ENCODE results near the gene COL5A2. TPM values are rescaled to one million over a fixed set of nuclear protein-coding genes. Genes with fewer than 3 reads are reported as not detected.

Gene COL5A2
- total RNA-seq, 4 donors from 2014 or later: 34.7 to 60.4 (median 51.4) TPM

DNA sequence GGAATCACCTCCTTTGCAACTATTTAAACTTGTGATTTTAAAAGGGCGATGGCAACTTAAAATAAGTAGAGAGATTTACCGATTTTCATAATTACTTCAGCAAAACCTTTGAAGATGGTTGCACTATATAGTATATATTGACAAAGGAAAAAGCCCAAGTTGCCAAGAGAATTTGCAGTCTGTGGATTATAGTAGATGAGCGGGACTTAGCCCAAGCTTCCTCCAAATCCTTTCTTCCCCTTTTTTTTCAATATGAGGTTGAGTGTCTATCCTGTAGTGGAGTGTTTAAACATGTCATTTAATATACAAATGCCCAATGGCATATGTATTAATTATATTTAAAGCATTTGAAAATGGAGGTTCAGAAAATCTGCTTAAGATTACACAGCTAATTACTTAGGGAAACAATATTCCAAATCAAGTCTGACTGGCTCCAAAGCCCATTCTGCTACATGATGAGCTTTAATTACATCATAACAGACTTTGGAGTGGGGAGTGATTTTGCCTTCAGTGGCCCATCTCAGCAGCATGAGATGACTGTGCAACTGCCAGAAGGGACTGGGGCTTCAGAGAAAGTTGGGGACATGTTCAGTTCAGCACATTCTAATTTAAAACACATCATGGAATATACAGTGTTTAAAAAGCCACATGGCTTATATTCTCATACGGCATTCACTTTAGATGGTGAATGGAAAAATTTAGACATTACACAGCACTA is 132.2 kb downstream of the COL5A2 start:
- Histone ChIP-seq H3K36me3 (peaks cover 0 to 64% (median 0%) of the 10 kb centered on the region in 3 donors), H3K27ac (no peak overlapping the region)
- no peak for DNase-seq (ENCODE audit: low spot score in 2 of 2)

DNA sequence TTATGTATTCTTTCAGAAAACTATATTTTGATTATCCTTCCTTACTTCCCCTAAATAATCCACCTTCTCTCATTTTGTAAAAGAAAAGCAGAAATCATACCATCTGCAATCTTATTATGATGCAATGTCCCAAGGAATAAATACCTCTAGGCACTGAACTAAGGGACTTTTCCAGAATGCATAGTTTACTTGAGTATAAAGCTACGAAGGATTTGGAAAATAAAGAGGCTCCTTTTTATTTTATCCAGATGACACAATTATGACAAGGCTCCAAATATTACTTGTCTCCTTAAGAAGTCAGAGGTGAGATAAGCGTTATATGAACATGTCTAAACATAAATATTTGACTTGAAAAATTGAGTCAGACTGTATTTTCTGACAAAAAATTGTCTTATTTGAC is 133.2 kb downstream of the COL5A2 start:
- H3K27me3 ChIP-seq: no peaks in the 10 kb centered on the region
- H3K4me1 ChIP-seq: no peaks in the 10 kb centered on the region
- TF ChIP-seq, protein P1, sequence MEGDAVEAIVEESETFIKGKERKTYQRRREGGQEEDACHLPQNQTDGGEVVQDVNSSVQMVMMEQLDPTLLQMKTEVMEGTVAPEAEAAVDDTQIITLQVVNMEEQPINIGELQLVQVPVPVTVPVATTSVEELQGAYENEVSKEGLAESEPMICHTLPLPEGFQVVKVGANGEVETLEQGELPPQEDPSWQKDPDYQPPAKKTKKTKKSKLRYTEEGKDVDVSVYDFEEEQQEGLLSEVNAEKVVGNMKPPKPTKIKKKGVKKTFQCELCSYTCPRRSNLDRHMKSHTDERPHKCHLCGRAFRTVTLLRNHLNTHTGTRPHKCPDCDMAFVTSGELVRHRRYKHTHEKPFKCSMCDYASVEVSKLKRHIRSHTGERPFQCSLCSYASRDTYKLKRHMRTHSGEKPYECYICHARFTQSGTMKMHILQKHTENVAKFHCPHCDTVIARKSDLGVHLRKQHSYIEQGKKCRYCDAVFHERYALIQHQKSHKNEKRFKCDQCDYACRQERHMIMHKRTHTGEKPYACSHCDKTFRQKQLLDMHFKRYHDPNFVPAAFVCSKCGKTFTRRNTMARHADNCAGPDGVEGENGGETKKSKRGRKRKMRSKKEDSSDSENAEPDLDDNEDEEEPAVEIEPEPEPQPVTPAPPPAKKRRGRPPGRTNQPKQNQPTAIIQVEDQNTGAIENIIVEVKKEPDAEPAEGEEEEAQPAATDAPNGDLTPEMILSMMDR (IDR thresholded peaks at IDR 0.05): no peak
- TF ChIP-seq EP300 (IDR thresholded peaks at IDR 0.05) (no peak), POLR2A (IDR thresholded peaks at IDR 0.05) (no peak)
- H3K36me3 ChIP-seq: peaks cover 0 to 65% (median 0%) of the 10 kb centered on the region in 3 donors
- no peaks in the 10 kb centered on the region for H3K9me3 ChIP-seq
- no peak overlapping the region for H3K4me3 ChIP-seq
- H3K27ac ChIP-seq: no peak overlapping the region
- no peak for DNase-seq (ENCODE audit: low spot score in 2 of 2)
- WGBS, 2 donors: 65 to 77% methylated on average over 2 of the region's 2 CpGs

More for the DNA sequence above, 132.2 kb downstream of the COL5A2 start:
- WGBS, 2 donors: 90 to 95% methylated on average over 4 of the region's 4 CpGs
- H3K4me3 ChIP-seq: no peak overlapping the region
- H3K4me1 ChIP-seq: no peaks in the 10 kb centered on the region
- no peaks in the 10 kb centered on the region for H3K27me3 ChIP-seq
- H3K9me3 ChIP-seq: no peaks in the 10 kb centered on the region
- TF ChIP-seq EP300 (IDR thresholded peaks at IDR 0.05) (no peak), POLR2A (IDR thresholded peaks at IDR 0.05) (no peak)
- TF ChIP-seq, protein P1 (IDR thresholded peaks at IDR 0.05): no peak

DNA sequence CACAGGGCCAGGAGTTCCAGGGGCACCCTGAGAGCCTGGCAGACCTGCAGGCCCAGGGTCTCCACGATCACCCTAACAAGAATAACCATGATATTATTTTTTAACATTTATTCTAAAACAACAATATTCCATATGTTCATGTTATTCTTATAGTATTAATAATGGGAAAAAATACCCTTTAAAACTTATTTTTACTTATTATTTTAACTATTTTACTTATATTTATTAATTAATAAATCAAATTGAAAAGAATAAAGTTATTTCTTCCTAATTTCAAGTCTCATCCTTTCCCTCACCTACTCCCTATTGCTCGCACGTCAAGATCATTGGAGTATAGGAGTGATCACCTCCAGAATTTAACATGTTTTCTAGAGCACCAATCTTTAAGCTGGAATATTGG is 133.7 kb downstream of the COL5A2 start:
- Histone ChIP-seq H3K4me3 (no peak overlapping the region), H3K4me1 (no peaks in the 10 kb centered on the region), H3K36me3 (peaks cover 0 to 66% (median 0%) of the 10 kb centered on the region in 3 donors), H3K27ac (no peak overlapping the region), H3K9me3 (no peaks in the 10 kb centered on the region), H3K27me3 (no peaks in the 10 kb centered on the region)
- WGBS, 2 donors: 89 to 92% methylated on average over 3 of the region's 3 CpGs
- TF ChIP-seq POLR2A (IDR thresholded peaks at IDR 0.05) (no peak), EP300 (IDR thresholded peaks at IDR 0.05) (no peak)
- TF ChIP-seq, protein P1 (IDR thresholded peaks at IDR 0.05): no peak
- no peak for DNase-seq (ENCODE audit: low spot score in 2 of 2)

DNA sequence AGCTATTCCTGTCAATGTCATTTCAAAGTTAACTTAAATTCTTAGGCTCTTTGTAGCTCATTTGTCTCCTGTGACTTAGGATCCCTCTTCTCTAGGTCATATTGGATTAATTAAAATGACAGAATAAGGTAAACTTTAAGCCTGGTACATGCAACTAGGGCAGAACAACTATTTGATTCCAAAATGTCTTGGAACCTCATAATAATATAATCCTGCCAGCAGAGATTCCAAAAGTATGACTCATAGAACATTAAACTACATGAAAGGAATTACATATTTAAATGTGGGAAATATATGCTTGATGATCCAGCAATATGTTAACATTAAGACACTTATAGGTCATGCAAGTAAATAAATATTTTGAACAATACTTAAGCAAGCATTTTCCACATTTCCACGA is 142.0 kb downstream of the COL5A2 start:
- no peaks in the 10 kb centered on the region for H3K27me3 ChIP-seq
- no peaks in the 10 kb centered on the region for H3K4me1 ChIP-seq
- DNase-seq (ENCODE audit: low spot score in 2 of 2): no peak
- no peaks in the 10 kb centered on the region for H3K9me3 ChIP-seq
- H3K4me3 ChIP-seq: no peak overlapping the region
- peaks cover 0 to 77% (median 0%) of the 10 kb centered on the region in 3 donors for H3K36me3 ChIP-seq
- no peak overlapping the region for H3K27ac ChIP-seq
- 71 to 75% methylated on average over 1 of the region's 1 CpG for WGBS, 2 donors
- TF ChIP-seq, protein P1 (IDR thresholded peaks at IDR 0.05): no peak
- no peak for TF ChIP-seq EP300 (IDR thresholded peaks at IDR 0.05)
- no peak for TF ChIP-seq POLR2A (IDR thresholded peaks at IDR 0.05)

DNA sequence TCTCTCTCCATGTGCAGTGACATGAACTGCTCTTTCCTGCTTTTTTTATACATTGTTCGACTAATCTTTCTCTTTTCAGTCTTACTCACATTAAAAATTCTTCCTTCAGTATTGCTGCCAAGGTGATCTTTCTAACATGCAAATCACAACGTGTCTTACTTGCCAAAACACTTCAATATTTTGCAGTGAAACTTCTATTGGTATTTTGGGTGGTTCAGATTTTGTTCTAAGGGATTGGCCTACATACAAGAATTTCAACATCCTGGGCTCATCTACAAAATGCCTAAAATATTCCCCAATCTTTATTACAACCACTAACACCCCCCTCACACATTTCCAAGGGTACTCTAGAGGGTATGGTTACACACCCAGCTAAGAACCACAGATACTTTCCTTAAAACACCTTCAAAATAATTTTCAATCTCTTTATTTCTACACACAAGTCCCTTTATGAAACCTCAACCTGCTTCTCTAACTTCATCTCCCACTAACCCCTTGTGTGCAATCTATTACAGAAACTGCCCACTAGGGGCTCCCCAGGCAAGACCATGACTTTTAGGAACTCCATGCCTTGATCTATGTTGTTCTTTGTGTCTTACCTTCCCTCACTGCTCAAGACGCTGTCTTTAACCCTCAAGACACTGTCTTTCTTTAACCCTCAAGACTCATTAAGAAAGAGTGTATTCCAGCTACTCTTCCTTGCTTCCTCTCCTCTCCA is 154.5 kb downstream of the COL5A2 start:
- H3K27me3 ChIP-seq: no peaks in the 10 kb centered on the region
- H3K4me3 ChIP-seq: no peak overlapping the region
- TF ChIP-seq, protein P1 (IDR thresholded peaks at IDR 0.05): peak in 1 of 5 experiments; percentile 39
- TF ChIP-seq EP300 (IDR thresholded peaks at IDR 0.05): no peak
- H3K36me3 ChIP-seq: no peaks in the 10 kb centered on the region
- DNase-seq (ENCODE audit: low spot score in 2 of 2): no peak
- peak overlapping the region in 3 of 4 donors; percentile 8 to 49 (median 19) for H3K27ac ChIP-seq
- WGBS, 2 donors: 43% methylated on average over 3 of the region's 3 CpGs
- H3K4me1 ChIP-seq: peaks cover 0 to 22% (median 0%) of the 10 kb centered on the region in 4 donors
- no peaks in the 10 kb centered on the region for H3K9me3 ChIP-seq
